Heart left ventricle (tissue), 16 donors: ENCODE results near the gene TMEM175. TPM values are rescaled to one million over a fixed set of nuclear protein-coding genes. Genes with fewer than 3 reads are reported as not detected.

ENCODE experiments used
- ATAC-seq, 4 donors: fragments of 200-7000 bp; cut with Tn5 transposase; one replicate each; pipeline ENCODE4 v1.9.1; 2020 to 2022; ENCODE audit warnings: moderate library complexity in 4 of 4, mild to moderate bottlenecking in 3 of 4, moderate number of reproducible peaks in 1 of 4
- DNase-seq, 5 donors: peaks; one replicate each; pipeline ENCODE4 v3.0.0-alpha.2; 2020
- H3K27ac ChIP-seq, 12 donors: fragments of 200-600 bp; sonication (generic) in 4 of 12; one replicate each; pipeline versions ENCODE4 v1.5.0 to v1.8.0; 2016 to 2022; ENCODE audit warnings: mild to moderate bottlenecking in 2 of 12
- H3K27me3 ChIP-seq, 9 donors: fragments of 200-600 bp; sonication (generic) in 2 of 9; one replicate each; pipeline versions ENCODE4 v1.5.1 to v1.8.0; 2016 to 2022; ENCODE audit warnings: mild to moderate bottlenecking in 3 of 9
- H3K36me3 ChIP-seq, 9 donors: fragments of 200-600 bp; sonication (generic) in 2 of 9; one replicate each; pipeline versions ENCODE4 v1.5.0 to v1.8.0; 2018 to 2022; ENCODE audit warnings: mild to moderate bottlenecking in 2 of 9
- H3K4me1 ChIP-seq, 12 donors: fragments of 200-600 bp; sonication (generic) in 4 of 12; one replicate each; pipeline versions ENCODE4 v1.5.0 to v1.8.0; 2016 to 2022; ENCODE audit warnings: mild to moderate bottlenecking in 3 of 12
- H3K4me3 ChIP-seq, 12 donors: fragments of 200-600 bp; sonication (generic) in 4 of 12; one replicate each; pipeline versions ENCODE4 v1.5.0 to v1.8.0; 2017 to 2022; ENCODE audit warnings: mild to moderate bottlenecking in 9 of 12, moderate library complexity in 4 of 12
- H3K9me3 ChIP-seq, 12 donors: fragments of 200-600 bp; sonication (generic) in 4 of 12; one replicate each; pipeline versions ENCODE4 v1.5.0 to v1.8.0; 2016 to 2022; ENCODE audit warnings: mild to moderate bottlenecking in 1 of 12
- CTCF ChIP-seq, 12 donors: fragments of 200-600 bp; sonication (generic) in 4 of 12; IDR thresholded peaks; one replicate each; pipeline versions ENCODE4 v1.5.0 to v1.8.0; 2018 to 2022; ENCODE audit warnings: antibody characterized with exemption in 12 of 12, mild to moderate bottlenecking in 5 of 12
- POLR2A ChIP-seq, 2 donors: fragments of 450-650 bp; IDR thresholded peaks; one replicate each; pipeline ENCODE4 v1.6.1; 2017; ENCODE audit warnings: antibody characterized with exemption in 2 of 2, mild to moderate bottlenecking in 2 of 2, moderate library complexity in 2 of 2
- WGBS, 4 donors: extraction: QIAGEN DNeasy Blood & Tissue Kit in 2 of 4; methylation state at CpG; one replicate each; pipeline versions ENCODE4 v1.1.5 to v1.1.7; 2013 to 2018; 5-methylcytosine and 5-hydroxymethylcytosine counted together
- intact Hi-C, 10 donors: fragments of 100-400 bp; cut with DNase I; formaldehyde crosslinking; loops; one replicate each; pipeline versions ENCODE4 v1.11.1 to v1.14.2; 2022
- long read RNA-seq, 3 donors: library from polyadenylated mRNA; unstranded; transcript quantifications; one replicate each; pipeline ENCODE4 v2.0.0, GENCODE V29; 2020 to 2021
- polyA plus RNA-seq, 2 donors: library from polyadenylated mRNA; stranded (reverse); fragments of 200-250 nt; gene quantifications; one replicate each; pipeline ENCODE4 v1.2.3, GENCODE V29; 2013
- total RNA-seq, 9 donors: library from RNA; depleted of rRNA in 2 of 9; stranded (reverse); fragments of >200 nt in 2 of 9; fragmentation: NEBNext Ultra II Directional in 3 of 9; extraction: Animal tissue kit (Norgen Biotek cat#: 25700) in 3 of 9; gene quantifications; one replicate each; pipeline versions ENCODE4 v1.1.0 to v1.2.4, GENCODE V29; 2016 to 2023
- donor health status: ischemic (EF 13 %, LVEDD 7.1; RV severe dilation, severe dysfunction).
- donor health status: healthy with polysubstance abuse.
- donor health status: DM: no; HTN: yes; CAD: no.
- donor health status: DM: no; HTN: no; CAD: no.
- donor health status: ischemic (EF 25% LVEDD 6.9; RV normal size, moderate dysfunction).
- donor health status: ischemic (EF 25% LVEDD 5.7; RV mildly dilated, moderate dysfunction).
- donor health status: healthy.
- donor health status: DM: yes; HTN: yes; CAD: no.
- donor health status: ischemic (EF 35%, LVEDD 5.7; RV mildly dilated, moderate dysfunction).
- donor health status: nonischemic (EF 11% LVEDD 7.7; RV severe dilation, severe dysfunction).
- donor health status: DM: yes; HTN: yes; CAD: no.
- donor health status: PGD.
- donor health status: ischemic (EF 29% LVEDD 5.4; RV normal size, mild dysfunction).
- donor health status: nonischemic (EF 23%, LVEDD 6.1; RV moderate dilation, normal function).

Gene TMEM175
- total RNA-seq (10 to 100 TPM; 16.6 to 34.6 (median 20.1) TPM), polyA plus RNA-seq (10 to 100 TPM; 14.2 to 28.8 TPM)
- long read RNA-seq, donor 1, transcript TMEM175-201 (11 exons, 1,860 nt): major isoform, 15 of 31 reads
- long read RNA-seq, donor 1, partial matches to known transcripts: 2 of 31 reads
- long read RNA-seq, donor 1, other reads (novel, unspliced or antisense): 7 of 31 reads
- long read RNA-seq, donor 2, transcript TMEM175-201 (11 exons, 1,860 nt): major isoform, 39 of 81 reads
- long read RNA-seq, donor 2, transcript TMEM175-212 (9 exons, 1,399 nt): minor isoform, 5 of 81 reads
- long read RNA-seq, donor 2, partial matches to known transcripts: 8 of 81 reads
- long read RNA-seq, donor 2, other reads (novel, unspliced or antisense): 27 of 81 reads
- long read RNA-seq, donor 3, transcript TMEM175-201 (11 exons, 1,860 nt): major isoform, 11 of 24 reads
- long read RNA-seq, donor 3, partial matches to known transcripts: 2 of 24 reads
- long read RNA-seq, donor 3, other reads (novel, unspliced or antisense): 7 of 24 reads

- Histone ChIP-seq H3K4me1 (peaks cover 11 to 59% (median 35%) of the 10 kb centered on the region in 12 donors), H3K27me3 (no peaks in the 10 kb centered on the region), H3K27ac (peak within 1 kb of the TSS; percentile 48 to 96 (median 88)), H3K9me3 (no peaks in the 10 kb centered on the region), H3K36me3 (no peaks in the 10 kb centered on the region), H3K4me3 (peak within 1 kb of the TSS; percentile 75 to 100 (median 94))
- ATAC-seq: peak; percentile 99
- TF ChIP-seq POLR2A (IDR thresholded peaks at IDR 0.05) (peak; percentile 63 to 89), CTCF (IDR thresholded peaks at IDR 0.05) (peak in 2 of 12 donors; percentile 2 to 6)
- peak; percentile 95 to 99 (median 96) for DNase-seq
- 0% methylated on average over 34 to 99 of the region's 99 CpGs for WGBS, 4 donors
- intact Hi-C loops: loop anchor here in 3 of 10 donors (2.0 to 10.0 kb wide), 6 partner anchors 40 to 150 kb away; partner anchors contain the start of genes DGKQ (in 1 of the 3) and IDUA (in 1 of the 3)
Measured at GRCh38 chr4:931960-932712, at the start of gene TMEM175, which contains the start of gene GAK. TMEM175 (plus strand) TSS chr4:932460; CDS start chr4:947740, 15,280 bp downstream. GAK (minus strand) TSS chr4:932316; CDS start chr4:932187, 129 bp downstream.

DNA sequence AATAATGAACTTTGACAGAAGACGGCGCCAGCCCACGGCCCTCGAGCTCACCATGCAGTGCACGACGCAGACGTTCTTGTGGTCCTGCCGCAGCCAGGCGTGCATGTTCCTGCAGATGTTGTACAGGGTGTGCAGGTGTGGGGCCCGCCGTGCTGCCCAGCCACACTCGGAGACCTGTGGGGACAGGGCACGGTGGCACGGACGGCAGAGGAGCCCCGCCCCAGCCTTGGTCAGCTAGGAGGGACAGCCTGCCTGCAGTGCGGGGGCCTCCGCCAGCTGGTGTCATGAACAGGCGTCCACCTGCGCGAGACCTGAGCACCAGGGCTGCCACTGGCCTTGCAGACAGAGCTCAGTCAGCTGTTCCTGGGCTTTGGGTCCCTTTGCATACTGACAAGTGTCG, 49.6 kb upstream of the TMEM175 start:
- intact Hi-C loops: no loop called here
- no peaks in the 10 kb centered on the region for H3K9me3 ChIP-seq
- H3K36me3 ChIP-seq: peaks cover 0 to 89% (median 59%) of the 10 kb centered on the region in 9 donors
- no peak overlapping the region for H3K4me3 ChIP-seq
- no peak for TF ChIP-seq CTCF (IDR thresholded peaks at IDR 0.05)
- no peak for TF ChIP-seq POLR2A (IDR thresholded peaks at IDR 0.05)
- H3K27ac ChIP-seq: no peak overlapping the region
- WGBS, 4 donors: 95 to 96% (median 96%) methylated on average over 5 to 22 of the region's 22 CpGs
- no peaks in the 10 kb centered on the region for H3K4me1 ChIP-seq
- H3K27me3 ChIP-seq: no peaks in the 10 kb centered on the region
- no peak for DNase-seq
- no peak for ATAC-seq

GRCh38 chr4:883377-884095, 48.7 kb upstream of the TMEM175 start:
- DNase-seq (no peak), ATAC-seq (no peak)
- TF ChIP-seq POLR2A (IDR thresholded peaks at IDR 0.05) (no peak), CTCF (IDR thresholded peaks at IDR 0.05) (no peak)
- Histone ChIP-seq H3K27ac (no peak overlapping the region), H3K9me3 (no peaks in the 10 kb centered on the region), H3K36me3 (peaks cover 0 to 90% (median 58%) of the 10 kb centered on the region in 9 donors), H3K27me3 (no peaks in the 10 kb centered on the region), H3K4me3 (no peak overlapping the region), H3K4me1 (no peaks in the 10 kb centered on the region)
- WGBS, 4 donors: 93 to 96% (median 95%) methylated on average over 15 to 26 of the region's 26 CpGs
- intact Hi-C loops: no loop called here
